MM.1S (cell line): ENCODE results near the gene PTGDS.

Source experiments
- EZH2 ChIP-seq: fragments of 300-600 bp; sonication (generic); optimal IDR thresholded peaks from 2 replicates; pipeline ENCODE3; 2017; ENCODE audit warnings: low read depth, mild to moderate bottlenecking, antibody characterized with exemption, low read length, mixed read lengths
- EZH2phosphoT487 ChIP-seq: fragments of 300-600 bp; sonication (generic); IDR thresholded peaks from 2 replicates; pipeline ENCODE4 v1.6.1; 2018; ENCODE audit warnings: antibody characterized with exemption, low read length
- TF ChIP-seq, protein P1 (sequence below): fragments of 300-600 bp; sonication (generic); IDR thresholded peaks from 2 replicates; pipeline ENCODE4 v1.5.1; 2016; ENCODE audit warnings: antibody characterized with exemption, low read length, mixed read lengths

DNA sequence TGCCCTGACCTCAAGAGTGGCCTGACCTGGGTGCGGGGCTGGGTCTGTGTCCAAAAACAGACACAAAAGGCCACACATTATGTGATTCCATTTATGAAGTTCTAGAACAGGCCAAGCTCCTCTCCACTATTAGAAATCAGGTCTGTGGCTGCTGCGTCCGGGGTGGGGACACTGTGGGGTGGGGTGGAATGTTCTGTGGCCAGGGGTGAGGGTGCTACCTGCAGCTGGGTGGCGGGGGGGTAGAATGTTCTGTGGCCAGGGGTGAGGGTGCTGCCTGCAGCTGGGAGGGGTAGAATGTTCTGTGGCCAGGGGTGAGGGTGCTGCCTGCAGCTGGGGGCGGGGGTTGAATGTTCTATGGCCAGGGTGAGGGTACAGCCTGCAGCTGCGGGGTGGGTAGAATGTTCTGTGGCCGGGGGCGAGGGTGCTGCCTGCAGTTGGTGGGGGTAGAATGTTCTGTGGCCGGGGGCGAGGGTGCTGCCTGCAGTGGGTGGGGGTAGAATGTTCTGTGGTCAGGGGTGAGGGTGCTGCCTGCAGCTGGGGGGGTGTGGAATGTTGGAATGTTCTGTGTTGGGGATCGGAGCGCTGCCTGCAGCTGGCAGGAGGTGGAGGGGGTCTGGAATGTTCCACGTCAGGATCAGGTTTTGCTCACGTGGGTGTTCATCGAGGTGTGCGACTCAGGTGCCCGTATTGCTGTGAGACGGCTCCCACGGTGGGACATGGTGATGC, 16.9 kb upstream of the PTGDS start:
- TF ChIP-seq, protein P1, sequence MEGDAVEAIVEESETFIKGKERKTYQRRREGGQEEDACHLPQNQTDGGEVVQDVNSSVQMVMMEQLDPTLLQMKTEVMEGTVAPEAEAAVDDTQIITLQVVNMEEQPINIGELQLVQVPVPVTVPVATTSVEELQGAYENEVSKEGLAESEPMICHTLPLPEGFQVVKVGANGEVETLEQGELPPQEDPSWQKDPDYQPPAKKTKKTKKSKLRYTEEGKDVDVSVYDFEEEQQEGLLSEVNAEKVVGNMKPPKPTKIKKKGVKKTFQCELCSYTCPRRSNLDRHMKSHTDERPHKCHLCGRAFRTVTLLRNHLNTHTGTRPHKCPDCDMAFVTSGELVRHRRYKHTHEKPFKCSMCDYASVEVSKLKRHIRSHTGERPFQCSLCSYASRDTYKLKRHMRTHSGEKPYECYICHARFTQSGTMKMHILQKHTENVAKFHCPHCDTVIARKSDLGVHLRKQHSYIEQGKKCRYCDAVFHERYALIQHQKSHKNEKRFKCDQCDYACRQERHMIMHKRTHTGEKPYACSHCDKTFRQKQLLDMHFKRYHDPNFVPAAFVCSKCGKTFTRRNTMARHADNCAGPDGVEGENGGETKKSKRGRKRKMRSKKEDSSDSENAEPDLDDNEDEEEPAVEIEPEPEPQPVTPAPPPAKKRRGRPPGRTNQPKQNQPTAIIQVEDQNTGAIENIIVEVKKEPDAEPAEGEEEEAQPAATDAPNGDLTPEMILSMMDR = no peak
- TF ChIP-seq EZH2phosphoT487 (no peak), EZH2 (no peak)
